IMR-90 (cell line): ENCODE data around the gene STPG4.

ENCODE experiments used
- BHLHE40 ChIP-seq: fragments of 150-350 bp; IDR thresholded peaks from 2 replicates; pipeline ENCODE4 v1.6.1; 2016; ENCODE audit warnings: mild to moderate bottlenecking, low read depth, low read length
- CEBPB ChIP-seq: IDR thresholded peaks from 2 replicates; pipeline ENCODE4 v1.6.1; 2012; ENCODE audit warnings: low read depth, low read length, improper control_type of control experiment
- CHD1 ChIP-seq: IDR thresholded peaks from 2 replicates; pipeline ENCODE4 v1.6.1; 2012; ENCODE audit warnings: low read depth, low read length, improper control_type of control experiment
- CTCF ChIP-seq: conservative IDR thresholded peaks from 2 replicates; pipeline ENCODE4 v1.5.1; 2012; ENCODE audit warnings: mild to moderate bottlenecking, low read depth, low read length, improper control_type of control experiment
- ELK1 ChIP-seq: fragments of 150-350 bp; IDR thresholded peaks from 2 replicates; pipeline ENCODE4 v1.6.1; 2016; ENCODE audit warnings: low read depth, mild to moderate bottlenecking, low read length, moderate library complexity, borderline replicate concordance
- MAFK ChIP-seq: IDR thresholded peaks from 2 replicates; pipeline ENCODE4 v1.6.1; 2012; ENCODE audit warnings: low read depth, low read length, improper control_type of control experiment
- MXI1 ChIP-seq: IDR thresholded peaks from 2 replicates; pipeline ENCODE4 v1.6.1; 2012; ENCODE audit warnings: low read depth, mild to moderate bottlenecking, low read length, moderate library complexity, borderline replicate concordance
- POLR2A ChIP-seq: IDR thresholded peaks from 2 replicates; pipeline ENCODE4 v1.6.1; 2012; ENCODE audit warnings: mild to moderate bottlenecking, low read depth, low read length
- RAD21 ChIP-seq: IDR thresholded peaks from 2 replicates; pipeline ENCODE4 v1.6.1; 2012; ENCODE audit warnings: low read length, improper control_type of control experiment
- RFX5 ChIP-seq: IDR thresholded peaks from 2 replicates; pipeline ENCODE4 v1.8.0; 2012; ENCODE audit warnings: low read depth, mild to moderate bottlenecking, low read length, moderate library complexity
- SMC3 ChIP-seq: fragments of 150-350 bp; IDR thresholded peaks from 2 replicates; pipeline ENCODE4 v1.6.1; 2016; ENCODE audit warnings: low read depth, mild to moderate bottlenecking, antibody characterized with exemption, low read length, moderate library complexity
- USF2 ChIP-seq: fragments of 150-350 bp; IDR thresholded peaks from 2 replicates; pipeline ENCODE4 v1.6.1; 2017; ENCODE audit warnings: mild to moderate bottlenecking, antibody characterized with exemption, low read length, low read depth

- TF ChIP-seq CTCF (no peak), POLR2A (no peak), SMC3 (no peak), RAD21 (no peak), BHLHE40 (no peak), MAFK (no peak), CEBPB (no peak), MXI1 (no peak), ELK1 (no peak), USF2 (no peak), CHD1 (no peak), RFX5 (no peak)
Observed at GRCh38 chr2:47062681-47063537, 92.2 kb downstream of the STPG4 start.
